ENCODE measurements around the gene RPH3AL.

Gene RPH3AL

GRCh38 chr17:356671-357434 lies 4.2 kb upstream of the RPH3AL start:
- H3K4me3 ChIP-seq: no peak overlapping the region
- H3K27ac ChIP-seq: no peak overlapping the region

- H3K4me3 ChIP-seq: no peak overlapping the region
- no peak overlapping the region for H3K27ac ChIP-seq
Measured at GRCh38 chr17:354651-355556, 2.3 kb upstream of the RPH3AL start.

- Histone ChIP-seq H3K4me3 (no peak overlapping the region), H3K27ac (peak overlapping the region in 4 of 21 experiments; percentile 6 to 87 (median 68))
Measured at GRCh38 chr17:353838-354234, 1.2 kb upstream of the RPH3AL start.

GRCh38 chr17:353213-353837 lies 718 bp upstream of the RPH3AL start:
- Histone ChIP-seq H3K4me3 (no peak overlapping the region), H3K27ac (peak overlapping the region in 11 of 21 experiments; percentile 6 to 87 (median 79))

GRCh38 chr17:351875-352420 lies 659 bp downstream of the RPH3AL start:
- Histone ChIP-seq H3K4me3 (no peak overlapping the region), H3K27ac (peak overlapping the region in 19 of 21 experiments; percentile 3 to 87 (median 72))

GRCh38 chr17:351449-351738 lies 1.2 kb downstream of the RPH3AL start:
- Histone ChIP-seq H3K27ac (peak overlapping the region in 18 of 21 experiments; percentile 42 to 87 (median 76)), H3K4me3 (no peak overlapping the region)

GRCh38 chr17:350706-351448 lies 1.7 kb downstream of the RPH3AL start:
- no peak overlapping the region for H3K4me3 ChIP-seq
- peak overlapping the region in 20 of 21 experiments; percentile 42 to 87 (median 76) for H3K27ac ChIP-seq

GRCh38 chr17:349666-350065 lies 2.9 kb downstream of the RPH3AL start:
- Histone ChIP-seq H3K27ac (peak overlapping the region in 18 of 21 experiments; percentile 42 to 87 (median 74)), H3K4me3 (no peak overlapping the region)

GRCh38 chr17:348692-349425 lies 3.7 kb downstream of the RPH3AL start:
- peak overlapping the region in 15 of 21 experiments; percentile 33 to 87 (median 76) for H3K27ac ChIP-seq
- H3K4me3 ChIP-seq: no peak overlapping the region

GRCh38 chr17:348012-348411 lies 4.6 kb downstream of the RPH3AL start:
- H3K4me3 ChIP-seq: no peak overlapping the region
- H3K27ac ChIP-seq: peak overlapping the region in 3 of 21 experiments; percentile 42 to 87 (median 51)

GRCh38 chr17:347309-347899 lies 5.2 kb downstream of the RPH3AL start:
- Histone ChIP-seq H3K27ac (peak overlapping the region in 3 of 21 experiments; percentile 12 to 40 (median 25)), H3K4me3 (no peak overlapping the region)

GRCh38 chr17:345992-346785 lies 6.4 kb downstream of the RPH3AL start:
- H3K4me3 ChIP-seq: no peak overlapping the region
- H3K27ac ChIP-seq: no peak overlapping the region

- H3K27ac ChIP-seq: no peak overlapping the region
- H3K4me3 ChIP-seq: no peak overlapping the region
Measured at GRCh38 chr17:345261-345660, 7.3 kb downstream of the RPH3AL start.

- no peak overlapping the region for H3K4me3 ChIP-seq
- no peak overlapping the region for H3K27ac ChIP-seq
Measured at GRCh38 chr17:343875-344752, 8.5 kb downstream of the RPH3AL start.

GRCh38 chr17:343211-343610 lies 9.4 kb downstream of the RPH3AL start:
- H3K4me3 ChIP-seq: no peak overlapping the region
- H3K27ac ChIP-seq: no peak overlapping the region

GRCh38 chr17:340074-340473 lies 12.5 kb downstream of the RPH3AL start:
- H3K4me3 ChIP-seq: no peak overlapping the region

More at GRCh38 chr17:340074-340473, 12.5 kb downstream of the RPH3AL start:
- peak overlapping the region in 3 of 21 experiments; percentile 2 to 46 (median 39) for H3K27ac ChIP-seq
